HG03175 (cell line): ENCODE results near the gene SRMS.

Experiments used
- ATAC-seq: cut with Tn5 transposase; IDR thresholded peaks from one replicate; pipeline ENCODE4 v1.9.1; 2021; ENCODE audit warnings: mild to moderate bottlenecking, moderate library complexity; ENCODE audit not compliant: unreplicated experiment

The SRMS gene

GRCh38 chr20:63504642-63505041, 42.9 kb downstream of the SRMS start:
- ATAC-seq = no peak

- no peak for ATAC-seq
Measured at GRCh38 chr20:63503524-63503923, 44.0 kb downstream of the SRMS start.

- ATAC-seq = no peak
Measured at GRCh38 chr20:63502671-63503172, 44.8 kb downstream of the SRMS start.

GRCh38 chr20:63501818-63502670, 45.5 kb downstream of the SRMS start:
- ATAC-seq = no peak

GRCh38 chr20:63500902-63501817, 46.4 kb downstream of the SRMS start:
- ATAC-seq = no peak

- ATAC-seq = no peak
Measured at GRCh38 chr20:63500151-63500901, 47.2 kb downstream of the SRMS start.

GRCh38 chr20:63499338-63499969, 48.1 kb downstream of the SRMS start:
- ATAC-seq = no peak

- no peak for ATAC-seq
Measured at GRCh38 chr20:63498960-63499337, 48.6 kb downstream of the SRMS start, which contains the start of gene EEF1A2. EEF1A2 (minus strand) TSS chr20:63499083; CDS start chr20:63497763, 1,320 bp downstream.

GRCh38 chr20:63497946-63498935, 49.3 kb downstream of the SRMS start:
- ATAC-seq = no peak

GRCh38 chr20:63497138-63497945, 50.2 kb downstream of the SRMS start:
- ATAC-seq = no peak

GRCh38 chr20:63496596-63497120, 50.9 kb downstream of the SRMS start:
- ATAC-seq = no peak

- ATAC-seq = no peak
Measured at GRCh38 chr20:63495741-63496595, 51.6 kb downstream of the SRMS start.

GRCh38 chr20:63495167-63495720, 52.3 kb downstream of the SRMS start:
- no peak for ATAC-seq

GRCh38 chr20:63494420-63495166, 53.0 kb downstream of the SRMS start:
- ATAC-seq = no peak

GRCh38 chr20:63494084-63494419, 53.5 kb downstream of the SRMS start:
- ATAC-seq = no peak

GRCh38 chr20:63493563-63494020, 54.0 kb downstream of the SRMS start:
- no peak for ATAC-seq
